Kidney tubule cell (primary cell): ENCODE data around the gene ATP9A.
"Not testable (repeated sequence)": the region's sequence is repeated elsewhere in the genome, so short reads cannot be mapped to it uniquely, and the experiment has no call there.

Source experiments
- DNase-seq: peaks from one replicate; pipeline ENCODE4 v3.0.0-alpha.2; 2018; ENCODE audit warnings: low spot score

Gene ATP9A

DNA sequence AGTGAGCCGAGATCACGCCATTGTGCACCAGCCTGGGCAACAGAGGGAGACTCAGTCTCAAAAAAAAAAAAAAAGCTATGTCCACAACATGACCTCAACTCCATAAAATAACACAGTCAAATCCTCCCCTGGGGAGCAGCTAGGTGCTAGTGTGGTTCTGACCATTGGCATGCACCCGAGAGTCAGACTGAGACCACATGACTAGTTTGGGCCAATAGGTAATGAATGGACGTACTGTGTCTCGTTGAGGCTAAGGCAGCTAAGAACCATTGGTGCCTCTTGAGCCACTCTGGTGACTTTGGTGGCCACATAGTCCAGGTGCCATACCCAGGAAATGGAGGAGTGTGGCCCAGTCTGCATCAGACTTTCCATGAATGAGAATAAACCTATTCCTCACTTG is 40.3 kb downstream of the ATP9A start:
- DNase-seq = no peak

DNA sequence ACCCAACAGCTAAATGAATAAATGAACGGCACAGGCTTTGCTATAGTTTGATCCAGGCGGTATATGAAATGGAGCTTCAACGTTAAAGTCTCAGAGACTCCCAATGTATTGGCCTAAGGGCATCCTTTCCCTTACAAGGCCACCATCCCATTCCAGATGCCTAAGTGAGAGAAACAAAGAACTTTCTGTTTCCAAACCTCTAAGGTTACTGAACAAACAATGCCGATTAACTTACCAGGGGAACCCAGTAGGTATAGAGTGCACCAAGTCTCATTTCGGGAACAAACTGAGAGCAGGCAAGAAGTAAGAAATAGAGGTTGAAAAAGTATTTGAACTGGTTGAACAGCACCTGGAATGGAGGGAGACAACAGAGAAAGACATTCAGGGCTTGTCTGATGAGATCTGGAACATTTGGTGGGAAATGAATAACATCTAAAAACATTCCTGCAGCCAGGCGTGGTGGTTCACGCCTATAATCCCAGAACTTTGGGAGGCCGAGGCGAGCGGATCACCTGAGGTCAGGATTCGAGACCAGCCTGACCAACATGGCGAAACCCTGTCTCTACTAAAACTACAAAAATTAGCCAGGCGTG is 42.5 kb downstream of the ATP9A start:
- DNase-seq = no peak

DNA sequence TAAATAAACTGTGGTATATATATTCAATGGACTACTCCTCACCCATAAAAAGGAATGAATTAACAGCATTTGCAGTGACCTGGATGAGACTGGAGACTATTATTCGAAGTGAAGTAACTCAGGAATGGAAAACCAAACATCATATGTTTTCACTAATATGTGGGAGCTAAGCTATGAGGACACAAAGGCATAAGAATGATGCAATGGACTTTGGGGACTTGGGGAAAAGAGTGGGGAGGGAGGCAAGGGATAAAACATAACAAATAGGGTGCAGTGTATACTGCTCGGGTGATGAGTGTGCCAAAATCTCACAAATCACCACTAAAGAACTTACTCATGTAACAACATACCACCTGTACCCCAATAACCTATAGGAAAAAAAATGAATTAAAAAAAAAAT is 45.2 kb downstream of the ATP9A start:
- not testable (repeated sequence) for DNase-seq

DNA sequence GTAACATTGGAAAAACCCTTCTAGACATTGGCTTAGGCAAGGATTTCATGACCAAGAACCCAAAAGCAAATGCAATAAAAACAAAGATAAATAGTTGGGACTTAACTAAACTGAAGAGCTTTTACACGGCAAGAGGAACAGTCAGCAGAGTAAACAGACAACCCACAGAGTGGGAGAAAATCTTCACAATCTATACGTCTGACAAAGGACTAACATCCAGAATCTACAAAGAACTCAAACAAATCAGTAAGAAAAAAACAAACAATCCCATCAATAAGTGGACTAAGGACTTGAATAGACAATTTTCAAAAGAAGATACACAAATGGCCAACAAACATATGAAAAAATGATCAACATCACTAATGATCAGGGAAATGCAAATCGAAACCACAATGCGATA is 45.9 kb downstream of the ATP9A start:
- DNase-seq = not testable (repeated sequence)

DNA sequence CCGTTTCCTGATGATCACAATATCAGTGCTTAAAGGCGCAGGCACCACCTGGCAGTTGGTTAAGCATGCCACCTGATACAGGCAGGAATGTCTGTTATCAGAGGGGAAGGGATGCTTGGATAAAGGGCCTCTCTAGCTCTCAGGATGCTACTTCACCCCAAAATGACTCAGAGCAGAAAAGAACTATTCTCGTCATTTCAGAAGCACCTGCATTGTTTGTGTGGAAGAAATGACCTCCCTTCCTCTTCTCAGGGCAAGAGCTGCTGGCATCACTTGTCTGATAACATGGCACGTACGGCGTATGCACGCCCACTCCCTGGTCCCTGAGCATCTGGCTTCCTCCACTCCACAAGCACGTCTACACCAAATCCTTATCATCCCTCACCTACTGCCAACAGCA is 47.3 kb downstream of the ATP9A start:
- no peak for DNase-seq

DNA sequence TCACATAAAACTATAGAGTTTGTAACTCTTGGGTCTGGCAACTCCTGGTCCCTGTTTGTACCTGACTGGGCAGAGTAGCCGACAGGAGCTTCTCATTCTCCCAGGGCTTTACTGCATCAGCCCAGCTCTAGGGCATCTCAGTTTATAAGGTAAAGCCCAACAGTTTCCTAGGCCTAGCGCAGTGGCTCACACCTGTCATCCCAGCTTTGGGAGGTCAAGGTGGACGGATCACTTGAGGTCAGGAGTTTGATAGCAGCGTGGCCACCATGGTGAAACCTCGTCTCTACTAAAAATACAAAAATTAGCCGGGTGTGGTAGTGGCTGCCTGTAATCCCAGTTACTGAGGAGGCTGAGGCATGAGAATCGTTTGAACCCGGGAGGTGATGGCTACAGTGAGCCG is 47.8 kb downstream of the ATP9A start:
- DNase-seq = no peak

DNA sequence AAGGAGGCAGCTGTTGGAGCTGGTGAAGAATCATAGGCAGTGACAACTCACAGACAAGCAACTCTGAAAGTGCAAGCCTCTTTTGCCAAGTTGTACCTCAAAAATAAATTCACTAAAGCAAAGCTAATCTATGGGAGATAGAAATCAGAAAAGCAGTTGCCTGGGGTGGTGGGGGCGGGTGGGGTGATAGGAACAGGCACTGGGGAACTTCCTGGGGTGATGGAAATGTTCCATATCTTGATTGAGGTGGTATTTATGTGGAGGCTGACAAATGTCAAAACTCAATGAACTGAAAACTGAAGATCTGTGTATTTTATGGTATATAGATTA is 52.4 kb downstream of the ATP9A start:
- no peak for DNase-seq

DNA sequence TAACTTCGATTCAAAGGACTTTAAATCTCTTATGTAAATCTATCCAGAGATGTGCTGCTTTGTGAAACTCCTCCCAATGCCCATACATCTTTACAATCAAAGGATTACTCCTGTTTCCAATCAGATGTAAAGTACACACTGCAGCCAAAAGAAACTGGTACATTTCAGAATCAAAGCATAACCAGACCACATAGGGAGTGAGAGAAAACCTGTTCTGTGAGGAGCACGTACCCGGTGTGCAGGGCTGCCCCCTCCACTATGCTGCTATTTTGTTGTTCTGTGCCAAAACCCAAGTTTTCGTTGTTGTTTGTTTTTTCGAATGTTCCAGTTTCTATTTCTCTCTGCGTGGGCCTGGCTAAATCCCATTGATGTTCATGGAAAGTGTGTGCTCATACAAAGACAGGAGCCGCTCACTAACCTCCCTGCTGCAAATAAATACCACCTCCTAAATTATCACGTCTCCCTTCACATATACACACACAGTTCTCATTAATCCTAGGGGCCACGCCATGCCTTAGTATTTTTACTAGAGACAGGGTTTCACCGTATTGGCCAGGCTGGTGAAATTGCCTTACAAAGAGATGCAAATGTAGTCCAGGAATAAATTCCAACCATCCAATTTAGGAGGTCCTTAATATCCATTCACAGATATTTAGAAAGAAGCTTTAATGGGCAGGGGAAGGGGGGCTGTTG is 52.9 kb downstream of the ATP9A start:
- DNase-seq = no peak

DNA sequence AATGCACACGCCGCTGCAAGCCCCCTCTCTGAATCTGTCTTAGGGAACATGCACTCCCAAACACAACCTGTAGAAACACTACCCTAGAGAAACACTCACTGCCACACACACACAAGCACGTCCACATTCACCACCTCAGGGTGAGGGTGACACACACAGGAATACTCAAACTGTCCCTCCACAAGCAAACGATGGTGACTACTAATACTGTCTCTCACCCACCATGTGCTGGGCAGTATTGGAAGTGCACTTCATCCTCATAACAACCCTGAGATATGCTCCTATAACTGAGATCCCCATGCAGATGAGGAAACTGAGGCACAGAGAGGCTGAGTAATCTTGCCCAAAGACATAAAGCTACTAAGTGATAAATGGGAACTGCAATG is 55.0 kb downstream of the ATP9A start:
- no peak for DNase-seq

DNA sequence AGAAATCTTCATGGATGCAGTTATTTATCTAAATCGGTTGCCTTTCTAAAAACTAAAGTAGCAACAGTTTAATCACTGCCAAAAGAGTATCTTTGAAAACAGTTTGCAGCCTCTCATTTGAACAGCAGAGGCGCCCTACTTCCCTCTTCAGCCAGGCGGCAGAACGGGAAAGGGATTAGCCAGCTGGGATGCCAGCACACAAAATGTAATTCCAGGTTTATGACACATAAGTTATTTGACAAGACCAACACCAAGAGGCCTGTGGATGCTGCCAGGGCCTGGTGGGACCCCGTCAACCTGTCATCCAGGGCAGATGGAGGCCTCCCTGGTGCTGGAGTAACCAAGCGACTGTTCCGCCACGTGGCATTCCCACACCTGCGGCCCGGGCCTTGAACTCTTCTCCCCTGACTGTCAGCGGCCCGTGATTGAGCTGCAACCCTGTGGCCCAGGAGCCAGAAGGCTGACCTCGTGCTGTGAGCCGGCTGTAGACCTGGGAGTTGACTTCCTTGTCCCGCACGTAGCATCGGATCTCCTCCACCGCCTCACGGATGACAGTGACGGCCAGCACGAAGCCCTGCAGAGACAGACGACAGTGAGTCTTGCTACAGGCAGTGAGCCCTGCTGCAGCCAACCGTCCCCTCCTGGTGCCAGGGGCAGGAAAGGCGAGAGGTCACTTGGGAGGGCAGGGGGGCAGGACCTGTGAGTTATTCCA is 55.5 kb downstream of the ATP9A start:
- peak; percentile 32 for DNase-seq

DNA sequence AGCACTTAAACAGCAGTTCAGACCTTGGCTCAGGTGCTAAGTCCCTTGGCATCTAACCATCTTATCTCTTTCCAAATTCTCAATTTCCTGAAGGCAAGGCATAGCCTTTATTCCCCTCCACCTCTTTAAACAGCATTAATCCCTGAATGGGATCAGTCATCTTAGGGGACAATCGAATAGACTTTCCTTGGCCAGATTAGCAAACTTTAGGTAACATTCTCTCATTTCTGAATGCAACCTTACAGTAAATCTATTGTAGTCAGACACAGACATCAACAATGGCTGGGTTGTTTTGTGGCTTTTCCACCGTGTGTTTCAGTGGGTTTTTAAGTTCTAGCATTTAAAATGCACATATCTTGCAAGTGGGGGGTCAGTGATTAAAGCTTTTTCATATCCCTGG is 56.8 kb downstream of the ATP9A start:
- no peak for DNase-seq

DNA sequence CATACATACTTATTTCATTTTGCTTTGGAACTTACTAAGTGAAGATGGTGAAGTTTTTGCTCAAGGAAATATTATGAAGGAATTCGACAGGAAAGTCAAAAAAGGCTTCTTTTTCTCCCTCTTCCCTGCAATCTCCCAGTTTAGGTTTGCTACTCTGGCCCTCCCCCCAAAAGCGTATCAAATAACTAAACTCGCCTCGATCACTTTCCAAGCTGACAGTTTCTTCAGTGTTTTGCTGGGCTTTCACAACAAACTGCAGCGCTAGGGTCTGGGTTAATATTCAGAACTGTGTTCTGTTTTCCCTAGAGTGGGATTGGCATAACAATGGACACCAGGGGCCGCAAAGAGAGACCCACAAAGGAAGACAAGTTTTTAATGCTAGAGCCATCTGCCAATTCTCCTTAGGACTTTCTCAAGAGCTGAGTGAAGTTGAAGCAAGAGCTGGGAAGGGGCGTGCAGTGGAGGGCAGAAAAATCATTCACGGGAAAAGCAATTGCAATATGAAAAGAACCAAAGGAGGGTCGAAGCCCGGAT is 57.8 kb downstream of the ATP9A start:
- DNase-seq = no peak

DNA sequence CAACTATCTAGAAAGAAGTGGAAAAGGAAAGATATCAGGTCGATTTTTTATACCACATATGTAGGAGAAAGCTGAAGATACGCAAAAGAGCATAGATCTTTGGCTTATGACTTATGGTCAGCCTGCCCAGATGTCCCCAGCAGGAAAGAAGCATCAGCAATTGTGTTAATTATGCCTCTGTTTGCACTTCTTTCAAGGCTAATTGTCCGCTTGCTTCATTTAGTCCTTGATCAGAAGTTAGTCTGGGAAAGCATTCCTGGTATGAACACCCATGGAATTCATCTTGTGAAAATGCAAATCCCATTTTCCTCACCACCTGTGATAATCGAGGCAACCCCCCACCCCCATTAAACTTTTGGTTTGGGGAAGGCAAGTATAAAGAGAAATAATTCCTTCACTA is 62.8 kb downstream of the ATP9A start:
- DNase-seq = no peak

DNA sequence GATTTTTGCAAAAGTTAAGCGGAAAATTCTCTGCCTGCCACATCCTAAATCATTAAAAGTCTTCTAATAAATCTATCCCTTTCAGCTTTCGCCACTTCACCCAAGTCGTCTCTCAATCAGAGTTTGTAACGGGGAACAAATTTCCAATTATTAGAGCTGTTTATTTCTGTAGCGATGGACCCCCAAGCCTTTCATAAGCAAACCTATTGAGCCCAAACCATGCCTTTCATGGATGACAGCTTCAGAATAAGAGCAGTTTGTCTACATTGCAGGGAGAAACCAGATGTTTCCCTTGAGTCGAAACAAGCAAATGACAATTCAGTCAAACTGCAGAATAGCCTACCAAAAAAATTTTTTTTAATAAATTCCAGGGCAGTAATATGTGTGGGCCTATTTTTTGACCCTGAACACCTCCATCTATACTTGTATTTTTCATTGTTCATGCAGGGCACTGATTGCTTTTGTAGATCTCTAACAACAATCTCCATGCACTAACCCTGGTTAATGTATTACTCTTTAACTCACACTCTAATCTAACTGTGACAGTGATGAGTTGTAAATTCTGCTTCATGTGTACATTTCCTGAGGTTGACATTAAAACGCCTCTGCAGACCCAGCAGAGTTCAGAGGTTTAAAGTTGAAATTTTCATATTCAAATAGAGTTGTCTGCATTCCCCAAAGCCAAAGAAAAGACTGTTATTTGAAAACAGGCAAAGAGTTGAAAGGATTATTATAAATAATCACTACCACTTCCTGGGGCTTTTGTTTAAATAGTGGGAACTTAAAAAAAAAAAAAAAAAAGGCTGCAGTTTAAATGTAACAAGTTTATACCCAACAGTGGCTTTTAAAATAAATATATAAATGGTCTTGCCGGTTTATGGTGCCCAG is 64.5 kb downstream of the ATP9A start:
- DNase-seq = peak; percentile 50

DNA sequence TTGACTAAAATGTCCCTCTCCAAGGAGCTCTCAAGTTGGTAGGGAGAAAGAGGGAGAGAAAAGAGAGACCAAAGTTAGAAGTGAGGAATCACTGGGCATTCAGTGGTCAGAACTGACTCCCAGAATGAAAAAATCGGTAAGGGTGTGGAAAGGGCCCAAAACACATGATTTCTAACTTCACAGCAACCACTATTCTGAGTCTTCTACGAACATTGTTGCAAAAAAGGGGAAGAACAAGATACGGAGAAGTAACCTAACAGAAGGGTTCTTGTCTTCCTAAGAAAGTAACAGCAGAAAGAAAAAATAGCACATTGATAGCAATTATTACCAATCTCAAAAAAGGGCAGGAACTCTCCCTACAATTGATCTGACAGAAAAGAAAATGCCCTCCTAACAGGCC is 65.6 kb downstream of the ATP9A start:
- no peak for DNase-seq

DNA sequence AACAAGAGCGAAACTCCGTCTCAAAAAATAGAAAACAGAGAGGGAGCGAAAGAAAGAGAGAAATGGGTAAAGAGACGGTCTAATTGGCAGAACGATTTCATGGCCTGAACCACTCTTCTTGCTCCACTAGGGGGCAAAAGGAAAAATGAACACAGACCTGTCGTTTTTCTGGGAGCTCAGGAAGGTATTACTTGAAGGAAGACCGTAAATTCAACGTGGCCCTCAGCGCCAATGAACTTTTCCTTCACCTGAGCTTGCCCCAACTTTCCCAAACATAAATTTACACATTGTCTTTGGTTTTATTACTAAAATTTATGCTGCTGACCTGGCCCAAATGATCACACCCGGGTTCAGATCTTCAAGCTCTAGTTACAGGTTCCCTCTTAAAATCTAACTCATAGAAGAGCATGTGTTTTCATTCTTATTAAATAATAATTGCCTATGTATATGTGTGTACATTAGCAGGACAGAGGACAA is 67.3 kb downstream of the ATP9A start:
- peak; percentile 62 for DNase-seq

DNA sequence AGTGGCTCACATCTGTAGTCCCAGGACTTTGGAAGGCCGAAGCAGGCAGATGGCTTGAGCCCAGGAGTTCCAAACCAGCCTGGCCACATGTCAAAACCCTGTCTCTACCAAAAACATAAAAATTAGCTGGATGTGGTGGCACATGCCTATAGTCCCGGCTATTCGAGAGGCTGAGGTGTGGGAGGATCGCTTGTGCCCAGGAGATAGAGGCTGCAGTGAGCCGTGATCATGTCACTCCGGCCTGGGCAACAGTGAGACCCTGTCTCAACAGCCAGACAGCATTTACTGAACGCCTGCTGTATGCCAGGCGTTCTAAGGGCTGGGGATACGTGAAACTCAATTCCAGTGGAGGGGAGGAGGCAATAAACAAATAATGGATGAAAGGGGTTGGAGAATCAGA is 69.9 kb downstream of the ATP9A start:
- no peak for DNase-seq

DNA sequence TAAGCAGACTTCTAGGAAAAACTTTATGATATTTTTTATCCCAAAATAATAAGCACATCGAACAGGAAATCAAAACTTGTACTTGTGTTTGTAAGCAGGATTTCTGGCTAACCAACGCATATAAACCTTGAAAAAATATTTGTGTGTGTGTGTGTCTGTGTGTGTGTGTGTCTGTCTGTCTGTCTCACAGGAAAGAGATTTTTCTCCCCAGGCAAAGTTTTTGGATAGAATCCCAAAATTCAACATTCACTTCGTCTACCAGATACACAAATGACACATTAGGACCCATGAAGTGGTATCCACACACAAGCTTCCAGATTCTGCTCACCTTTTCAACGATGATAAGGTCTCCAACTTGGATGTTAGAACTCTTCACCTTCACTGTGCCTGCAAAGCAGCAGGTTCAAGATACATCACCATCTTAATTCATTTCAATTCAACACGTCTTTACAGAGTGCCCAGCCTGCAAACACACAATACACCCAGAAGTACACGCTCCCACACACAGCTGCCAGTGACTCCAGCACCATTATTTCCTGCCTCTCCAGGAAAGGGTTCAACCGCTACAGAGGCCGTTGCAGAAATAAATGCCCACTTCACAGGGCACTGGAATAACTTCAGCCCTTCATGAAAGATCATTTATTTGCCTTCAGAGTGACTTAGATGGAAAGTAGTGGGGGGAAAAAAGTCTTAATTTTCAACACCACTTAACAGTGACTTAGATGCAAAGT is 70.9 kb downstream of the ATP9A start:
- no peak for DNase-seq

DNA sequence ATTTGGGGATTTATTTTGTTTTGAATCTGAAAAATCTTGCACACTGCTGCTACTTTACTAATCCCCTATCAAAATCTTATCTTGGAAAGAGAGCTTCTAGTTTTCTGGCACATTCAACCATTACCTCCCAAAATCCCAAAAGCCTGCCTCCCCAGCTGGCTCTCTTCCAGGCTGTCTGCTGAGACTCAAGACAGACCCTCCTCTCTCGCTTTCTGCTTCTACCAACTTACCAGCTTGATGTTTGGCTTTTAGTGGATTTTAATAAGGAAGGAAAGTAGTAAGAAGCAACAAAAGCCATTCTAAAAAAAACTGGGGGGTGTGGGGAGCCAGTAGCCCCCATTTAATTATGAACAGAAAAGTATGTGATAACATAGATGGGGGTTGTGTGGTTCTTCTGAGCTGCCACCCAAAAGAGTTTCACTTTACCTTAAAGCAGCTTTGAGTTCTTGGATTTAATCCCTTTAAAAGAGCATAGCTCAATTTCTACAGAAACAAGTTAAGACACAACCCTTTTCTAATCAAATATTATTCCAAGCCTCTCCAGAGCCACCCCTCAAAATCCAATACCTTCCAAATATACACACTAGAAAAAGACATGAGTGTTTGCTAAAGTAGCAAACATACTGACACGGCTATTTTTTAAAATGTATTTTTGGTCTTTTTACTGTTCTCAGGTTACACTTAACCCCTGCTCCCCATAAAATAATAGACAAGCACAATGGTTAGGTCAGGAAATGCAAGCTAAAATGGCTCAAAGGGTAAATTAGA is 71.7 kb downstream of the ATP9A start:
- DNase-seq = no peak

DNA sequence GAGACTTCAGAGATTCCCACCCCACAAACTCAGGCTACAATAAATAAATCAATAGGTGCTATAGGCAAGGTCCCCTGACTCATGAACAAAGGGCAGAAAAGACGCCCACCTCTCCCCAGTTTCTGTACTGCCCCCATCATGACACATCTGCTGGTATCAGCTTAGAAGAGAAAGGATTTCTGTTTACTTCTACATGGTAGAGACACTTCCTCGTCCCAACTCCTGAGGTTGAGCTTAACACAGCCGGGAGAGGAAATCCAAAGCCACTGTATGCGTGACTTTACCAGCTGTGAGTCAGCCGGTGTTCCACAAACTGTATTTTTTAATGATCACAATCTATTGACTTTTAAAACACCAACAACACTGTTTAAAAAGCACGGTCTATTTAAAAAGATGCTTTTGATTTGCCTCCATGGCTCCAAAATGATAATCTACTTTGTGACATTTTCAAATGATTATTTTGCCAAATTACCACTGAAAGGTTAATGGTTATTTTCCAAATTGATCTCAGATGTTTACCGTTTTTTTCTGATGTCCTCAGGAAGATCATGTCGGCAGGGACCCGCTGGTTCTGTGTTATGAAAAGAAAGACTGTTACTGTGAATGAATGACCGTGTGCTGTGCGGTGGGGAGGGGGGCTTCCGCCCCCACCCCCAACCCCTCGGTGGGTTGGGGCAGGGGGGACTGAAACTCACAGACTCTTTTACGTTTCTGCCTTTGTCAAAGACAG is 72.5 kb downstream of the ATP9A start:
- peak; percentile 81 for DNase-seq
